ENCODE results near the gene KAZN. TPM values are rescaled to one million over a fixed set of nuclear protein-coding genes. Genes with fewer than 3 reads are reported as not detected.

Gene KAZN
- 33.5 TPM for total RNA-seq
- long read RNA-seq, transcript KAZN-201 (8 exons, 3,838 nt), result major isoform, 27 of 75 reads
- long read RNA-seq, partial matches to known transcripts, result 12 of 75 reads
- long read RNA-seq, other reads (novel, unspliced or antisense), result 32 of 75 reads

DNA sequence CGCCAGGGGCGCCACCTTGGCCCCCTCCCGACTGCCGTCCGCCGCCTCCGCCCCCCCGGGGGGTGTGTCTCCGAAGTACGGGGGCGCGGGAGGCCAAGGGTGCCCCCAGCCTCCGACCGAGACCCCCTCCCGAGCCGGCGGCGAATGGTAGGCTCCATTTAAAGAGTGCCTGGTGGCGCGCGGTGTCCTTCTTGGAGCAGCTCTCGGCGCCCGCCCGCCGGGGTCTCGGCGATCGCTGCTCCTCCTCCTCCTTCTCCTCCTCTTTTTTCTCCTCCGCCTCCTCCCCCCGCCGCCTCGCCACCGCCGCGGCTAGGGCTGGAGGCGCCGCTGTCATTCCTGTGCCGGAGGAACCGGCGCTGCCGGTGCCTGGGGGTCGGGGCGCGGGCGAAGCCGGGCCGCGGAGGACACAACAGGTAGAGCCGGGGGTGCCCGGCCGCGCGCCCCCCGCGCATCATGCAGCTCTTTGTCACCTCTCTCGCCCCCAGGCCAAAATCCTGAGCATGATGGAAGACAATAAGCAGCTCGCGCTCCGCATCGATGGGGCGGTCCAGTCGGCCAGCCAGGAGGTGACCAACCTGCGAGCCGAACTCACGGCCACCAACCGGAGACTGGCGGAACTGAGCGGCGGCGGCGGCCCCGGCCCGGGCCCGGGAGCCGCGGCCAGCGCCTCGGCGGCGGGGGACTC, at the start of gene KAZN:
Gene KAZN, plus strand, starts transcription at position 188 of the 685 bp plus-strand sequence.
- H3K9me3 ChIP-seq, result no peaks in the 10 kb centered on the region
- intact Hi-C loops (cut with DNase I), result no loop called here
- no peaks in the 10 kb centered on the region for H3K36me3 ChIP-seq
- TF ChIP-seq, protein P1, sequence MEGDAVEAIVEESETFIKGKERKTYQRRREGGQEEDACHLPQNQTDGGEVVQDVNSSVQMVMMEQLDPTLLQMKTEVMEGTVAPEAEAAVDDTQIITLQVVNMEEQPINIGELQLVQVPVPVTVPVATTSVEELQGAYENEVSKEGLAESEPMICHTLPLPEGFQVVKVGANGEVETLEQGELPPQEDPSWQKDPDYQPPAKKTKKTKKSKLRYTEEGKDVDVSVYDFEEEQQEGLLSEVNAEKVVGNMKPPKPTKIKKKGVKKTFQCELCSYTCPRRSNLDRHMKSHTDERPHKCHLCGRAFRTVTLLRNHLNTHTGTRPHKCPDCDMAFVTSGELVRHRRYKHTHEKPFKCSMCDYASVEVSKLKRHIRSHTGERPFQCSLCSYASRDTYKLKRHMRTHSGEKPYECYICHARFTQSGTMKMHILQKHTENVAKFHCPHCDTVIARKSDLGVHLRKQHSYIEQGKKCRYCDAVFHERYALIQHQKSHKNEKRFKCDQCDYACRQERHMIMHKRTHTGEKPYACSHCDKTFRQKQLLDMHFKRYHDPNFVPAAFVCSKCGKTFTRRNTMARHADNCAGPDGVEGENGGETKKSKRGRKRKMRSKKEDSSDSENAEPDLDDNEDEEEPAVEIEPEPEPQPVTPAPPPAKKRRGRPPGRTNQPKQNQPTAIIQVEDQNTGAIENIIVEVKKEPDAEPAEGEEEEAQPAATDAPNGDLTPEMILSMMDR (IDR thresholded peaks at IDR 0.05), result no peak
- peaks cover 7% of the 10 kb centered on the region for H3K4me1 ChIP-seq
- H3K27me3 ChIP-seq, result peaks cover 53% of the 10 kb centered on the region
- DNase-seq (no peak), ATAC-seq (peak; percentile 46)
- H3K4me3 ChIP-seq, result peak within 1 kb of the TSS; percentile 50
- H3K27ac ChIP-seq, result no peak within 1 kb of the TSS

DNA sequence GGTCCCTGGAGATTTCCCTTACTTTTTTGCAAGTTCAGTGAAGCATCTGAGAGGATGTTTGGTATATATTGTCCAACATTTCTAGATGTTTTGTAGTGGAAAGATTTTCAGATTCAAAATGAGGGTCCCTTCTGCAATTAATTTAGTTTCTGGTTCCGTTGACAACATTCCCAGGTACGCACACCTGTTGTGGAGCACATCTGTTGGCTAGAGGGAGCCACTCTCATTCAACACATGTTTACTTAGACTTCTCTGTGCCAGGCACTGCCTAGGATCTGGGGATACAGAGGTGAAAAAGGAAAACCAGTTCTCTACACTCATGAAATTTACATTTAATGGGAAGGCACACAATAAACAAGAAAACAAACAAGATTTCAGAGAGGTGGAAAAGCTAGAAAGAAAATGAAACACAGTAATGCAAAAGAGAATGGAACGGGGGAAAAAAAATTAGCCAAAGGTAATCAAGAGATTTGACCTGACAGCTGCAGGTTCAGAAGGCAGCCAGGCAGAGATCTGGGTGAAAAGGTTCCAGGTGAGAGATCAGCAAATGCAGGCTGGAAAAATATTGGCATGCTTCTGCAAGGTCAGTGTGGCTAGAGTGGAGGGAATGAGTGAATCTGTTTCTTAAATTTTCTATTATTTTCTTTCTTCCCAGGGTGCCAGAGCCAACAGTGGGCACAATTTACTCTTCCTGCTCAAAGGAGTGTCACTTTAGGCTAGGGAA, 48.4 kb upstream of the KAZN start:
- TF ChIP-seq, protein P1 (IDR thresholded peaks at IDR 0.05), result no peak
- no peak for ATAC-seq
- no peaks in the 10 kb centered on the region for H3K27me3 ChIP-seq
- no peaks in the 10 kb centered on the region for H3K9me3 ChIP-seq
- no peaks in the 10 kb centered on the region for H3K36me3 ChIP-seq
- intact Hi-C loops (cut with DNase I), result no loop called here
- H3K4me3 ChIP-seq, result no peak overlapping the region
- H3K4me1 ChIP-seq, result no peaks in the 10 kb centered on the region
- no peak for DNase-seq
- no peak overlapping the region for H3K27ac ChIP-seq

DNA sequence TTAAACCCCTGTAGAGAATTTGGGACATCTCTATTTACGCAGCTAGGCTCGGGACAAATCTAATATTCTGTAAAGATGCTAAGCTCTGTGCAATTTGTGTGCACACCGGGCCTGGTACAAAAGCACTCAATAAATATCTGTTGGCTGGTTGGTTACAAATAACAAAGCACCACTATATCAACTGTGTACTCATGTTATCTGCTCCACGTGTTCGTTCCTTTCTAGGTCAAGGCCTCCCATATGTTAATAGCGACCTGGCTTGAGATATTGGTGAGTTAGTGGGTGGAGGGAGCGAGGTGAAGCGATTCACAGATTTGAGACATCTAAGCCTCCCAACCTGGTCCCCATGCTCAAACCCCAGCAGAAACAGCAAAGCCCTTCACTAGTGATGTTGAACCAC, 47.1 kb upstream of the KAZN start:
- DNase-seq (no peak), ATAC-seq (no peak)
- Histone ChIP-seq H3K36me3 (no peaks in the 10 kb centered on the region), H3K9me3 (no peaks in the 10 kb centered on the region), H3K4me3 (no peak overlapping the region), H3K4me1 (no peaks in the 10 kb centered on the region), H3K27ac (no peak overlapping the region), H3K27me3 (no peaks in the 10 kb centered on the region)
- TF ChIP-seq, protein P1 (IDR thresholded peaks at IDR 0.05), result no peak
- intact Hi-C loops (cut with DNase I), result no loop called here

DNA sequence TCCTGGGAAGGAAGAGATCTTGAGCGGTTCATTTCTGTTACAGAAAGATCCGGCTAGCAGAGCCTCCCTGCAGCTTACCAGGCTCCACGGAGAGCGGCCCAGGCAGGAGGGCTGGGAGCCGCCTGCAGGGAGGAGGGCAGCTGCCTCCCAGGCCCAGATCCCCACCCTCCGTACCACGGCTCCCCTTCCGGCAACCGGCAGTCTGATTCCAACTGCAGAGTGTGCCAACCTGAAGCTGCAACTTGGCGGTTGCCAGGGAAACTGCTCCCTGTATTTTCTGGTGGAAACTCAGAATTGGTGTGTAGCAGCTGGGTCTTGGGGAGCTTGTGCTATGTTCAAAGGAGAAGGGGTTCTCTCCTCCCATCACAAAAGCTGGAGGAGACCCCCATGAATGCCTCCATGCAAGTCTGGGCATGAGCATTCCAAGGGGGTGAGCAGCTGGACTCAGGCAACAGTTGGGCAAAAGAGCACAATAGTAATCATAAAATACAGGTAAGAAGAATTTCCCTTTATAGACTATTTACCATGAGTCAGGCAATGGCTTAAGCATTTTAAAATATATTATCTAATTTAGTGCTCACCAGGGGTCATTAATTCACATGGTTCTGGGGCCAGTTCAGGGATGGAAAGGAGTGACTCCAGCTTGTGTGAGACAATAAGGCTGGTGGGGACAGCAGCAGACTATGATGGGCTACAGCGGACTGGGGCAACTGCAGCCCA, 46.1 kb upstream of the KAZN start:
- H3K36me3 ChIP-seq, result no peaks in the 10 kb centered on the region
- no peak overlapping the region for H3K27ac ChIP-seq
- no peaks in the 10 kb centered on the region for H3K27me3 ChIP-seq
- DNase-seq, result no peak
- no peaks in the 10 kb centered on the region for H3K4me1 ChIP-seq
- ATAC-seq, result no peak
- intact Hi-C loops (cut with DNase I), result no loop called here
- no peaks in the 10 kb centered on the region for H3K9me3 ChIP-seq
- TF ChIP-seq, protein P1 (IDR thresholded peaks at IDR 0.05), result no peak
- H3K4me3 ChIP-seq, result no peak overlapping the region

DNA sequence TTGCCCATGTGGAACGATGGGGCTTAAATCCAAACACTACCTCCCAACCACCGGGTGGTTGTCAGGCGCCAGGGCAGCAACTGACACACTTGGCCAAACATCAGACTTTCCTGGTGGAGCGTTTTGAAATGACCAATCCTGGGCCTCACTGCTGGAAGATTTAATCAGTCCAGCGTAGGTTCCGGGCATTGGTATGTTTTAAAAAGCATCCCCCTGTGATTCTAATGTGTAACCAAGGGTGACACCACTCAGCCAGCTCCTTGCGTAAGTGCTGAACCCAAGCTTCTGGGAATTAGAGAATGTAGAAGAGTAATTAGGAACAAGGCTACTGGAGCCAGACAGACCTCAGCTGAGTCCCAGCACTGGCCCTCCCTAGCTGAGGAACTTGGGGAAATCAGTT, 44.8 kb upstream of the KAZN start:
- no peak overlapping the region for H3K27ac ChIP-seq
- no peak for DNase-seq
- TF ChIP-seq, protein P1 (IDR thresholded peaks at IDR 0.05), result no peak
- intact Hi-C loops (cut with DNase I), result no loop called here
- peak; percentile 28 for ATAC-seq
- H3K4me3 ChIP-seq, result no peak overlapping the region
- H3K9me3 ChIP-seq, result no peaks in the 10 kb centered on the region
- H3K4me1 ChIP-seq, result no peaks in the 10 kb centered on the region
- no peaks in the 10 kb centered on the region for H3K27me3 ChIP-seq
- H3K36me3 ChIP-seq, result no peaks in the 10 kb centered on the region

Measured in upper lobe of right lung (tissue), 1 donor.